GM12872 (cell line): ENCODE data around the gene OXT.

ENCODE experiments used
- TF ChIP-seq, protein P1 (sequence below): IDR thresholded peaks from 3 replicates; pipeline ENCODE4 v1.5.1; 2011; ENCODE audit warnings: low read depth, mild to moderate bottlenecking, low read length, moderate library complexity; ENCODE audit not compliant: insufficient read depth

The OXT gene

DNA sequence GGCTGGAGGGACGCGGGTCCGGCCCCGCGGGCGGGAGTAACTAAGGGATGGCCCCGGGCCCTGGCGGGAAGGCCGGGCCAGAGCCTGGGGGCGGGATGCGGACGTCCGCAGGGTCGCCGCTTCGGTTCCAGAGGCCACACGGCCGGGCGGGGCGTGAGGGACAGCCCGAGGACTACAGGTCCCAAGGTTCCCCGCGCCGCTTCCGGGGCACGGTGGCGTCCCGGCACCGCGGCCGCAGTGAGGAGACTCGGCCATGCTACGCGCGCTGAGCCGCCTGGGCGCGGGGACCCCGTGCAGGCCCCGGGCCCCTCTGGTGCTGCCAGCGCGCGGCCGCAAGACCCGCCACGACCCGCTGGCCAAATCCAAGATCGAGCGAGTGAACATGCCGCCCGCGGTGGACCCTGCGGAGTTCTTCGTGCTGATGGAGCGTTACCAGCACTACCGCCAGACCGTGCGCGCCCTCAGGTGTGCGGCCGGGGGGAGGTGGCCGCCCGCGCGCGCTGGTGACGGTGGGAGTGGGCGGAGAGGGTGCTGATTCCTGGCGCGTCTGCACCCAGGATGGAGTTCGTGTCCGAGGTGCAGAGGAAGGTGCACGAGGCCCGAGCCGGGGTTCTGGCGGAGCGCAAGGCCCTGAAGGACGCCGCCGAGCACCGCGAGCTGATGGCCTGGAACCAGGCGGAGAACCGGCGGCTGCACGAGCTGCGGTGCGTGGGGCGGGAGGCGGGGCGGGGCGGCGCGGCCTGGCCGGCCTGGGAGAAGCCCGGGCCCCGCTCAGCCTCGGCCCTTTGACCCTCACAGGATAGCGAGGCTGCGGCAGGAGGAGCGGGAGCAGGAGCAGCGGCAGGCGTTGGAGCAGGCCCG, 25.4 kb upstream of the OXT start, which contains the start of gene MRPS26:
TSS of gene MRPS26 (plus strand) at position 237 of the 861 bp plus-strand sequence. CDS start at position 254, 17 bp downstream.
- TF ChIP-seq, protein P1, sequence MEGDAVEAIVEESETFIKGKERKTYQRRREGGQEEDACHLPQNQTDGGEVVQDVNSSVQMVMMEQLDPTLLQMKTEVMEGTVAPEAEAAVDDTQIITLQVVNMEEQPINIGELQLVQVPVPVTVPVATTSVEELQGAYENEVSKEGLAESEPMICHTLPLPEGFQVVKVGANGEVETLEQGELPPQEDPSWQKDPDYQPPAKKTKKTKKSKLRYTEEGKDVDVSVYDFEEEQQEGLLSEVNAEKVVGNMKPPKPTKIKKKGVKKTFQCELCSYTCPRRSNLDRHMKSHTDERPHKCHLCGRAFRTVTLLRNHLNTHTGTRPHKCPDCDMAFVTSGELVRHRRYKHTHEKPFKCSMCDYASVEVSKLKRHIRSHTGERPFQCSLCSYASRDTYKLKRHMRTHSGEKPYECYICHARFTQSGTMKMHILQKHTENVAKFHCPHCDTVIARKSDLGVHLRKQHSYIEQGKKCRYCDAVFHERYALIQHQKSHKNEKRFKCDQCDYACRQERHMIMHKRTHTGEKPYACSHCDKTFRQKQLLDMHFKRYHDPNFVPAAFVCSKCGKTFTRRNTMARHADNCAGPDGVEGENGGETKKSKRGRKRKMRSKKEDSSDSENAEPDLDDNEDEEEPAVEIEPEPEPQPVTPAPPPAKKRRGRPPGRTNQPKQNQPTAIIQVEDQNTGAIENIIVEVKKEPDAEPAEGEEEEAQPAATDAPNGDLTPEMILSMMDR = no peak

DNA sequence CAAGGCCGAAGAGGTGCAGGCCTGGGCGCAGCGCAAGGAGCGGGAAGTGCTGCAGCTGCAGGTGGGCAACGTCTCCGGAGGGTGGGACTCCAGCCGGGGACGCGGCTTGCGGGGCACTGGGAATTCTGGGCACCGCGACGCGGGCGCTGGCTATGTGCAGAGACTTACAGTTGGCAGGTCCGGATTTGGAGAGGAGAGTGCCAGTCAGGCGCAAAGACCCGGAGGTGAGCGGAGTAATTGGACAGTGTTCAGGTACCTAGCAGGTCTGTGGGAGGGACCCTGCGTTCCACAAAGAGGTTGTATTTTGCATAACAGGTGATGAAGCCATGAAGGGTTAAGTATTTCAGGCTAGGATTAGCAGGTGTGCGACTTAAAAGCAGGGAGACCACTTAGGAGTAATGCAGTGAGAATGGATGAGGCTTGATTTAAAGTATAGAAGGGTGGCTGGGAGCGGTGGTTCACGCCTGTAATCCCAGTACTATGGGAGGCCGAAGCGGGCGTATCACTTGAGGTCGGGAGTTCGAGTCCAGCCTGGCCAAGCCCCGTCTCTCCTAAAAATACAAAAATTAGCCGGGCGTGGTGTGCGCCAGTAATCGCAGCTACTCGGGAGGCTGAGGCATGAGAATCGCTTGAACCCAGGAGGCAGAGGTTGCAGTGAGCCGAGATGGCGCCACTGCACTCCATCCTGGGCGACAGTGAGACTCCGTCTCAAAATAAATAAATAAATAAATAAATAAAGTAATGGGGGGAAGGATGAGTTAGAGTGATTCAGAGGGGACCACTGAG, 24.6 kb upstream of the OXT start:
- TF ChIP-seq, protein P1 = no peak

DNA sequence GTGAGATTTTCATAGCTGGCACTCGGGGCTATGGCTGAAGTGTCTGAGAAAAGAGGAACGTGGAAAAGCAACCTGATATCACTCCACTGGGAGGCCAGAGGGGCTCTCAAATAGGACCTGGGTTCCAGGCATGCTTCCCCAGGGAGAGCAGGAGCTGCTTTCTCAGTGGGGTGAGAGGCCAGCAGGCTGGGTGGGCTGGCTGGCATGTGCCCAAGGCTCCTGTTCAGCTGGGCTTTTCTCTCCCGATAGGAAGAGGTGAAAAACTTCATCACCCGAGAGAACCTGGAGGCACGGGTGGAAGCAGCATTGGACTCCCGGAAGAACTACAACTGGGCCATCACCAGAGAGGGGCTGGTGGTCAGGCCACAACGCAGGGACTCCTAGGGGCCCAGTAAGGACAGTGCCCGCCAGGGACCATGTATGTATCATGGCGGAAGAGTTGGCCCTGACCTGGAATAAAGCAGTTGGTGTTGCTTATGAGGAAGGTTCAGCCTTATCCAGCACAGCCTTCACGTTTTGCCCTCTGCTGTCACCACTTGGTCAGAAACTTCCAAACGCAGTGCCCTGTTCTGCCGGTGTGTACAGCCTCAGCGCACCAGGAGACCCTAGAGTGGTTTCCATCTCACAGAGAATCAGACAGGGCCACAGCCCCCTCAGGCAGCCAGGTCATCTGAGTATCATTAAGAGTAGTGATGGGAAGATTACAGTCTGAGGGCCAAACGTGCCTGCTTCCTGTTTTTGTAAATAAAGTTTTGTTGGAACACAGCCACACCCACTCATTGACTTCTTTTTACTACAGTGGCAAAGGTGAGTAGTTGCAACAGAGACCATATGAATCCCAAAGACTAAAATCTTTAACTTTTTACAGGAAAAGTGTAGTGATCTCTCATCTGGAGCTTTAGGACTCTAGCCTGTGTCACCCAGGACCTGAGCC, 23.7 kb upstream of the OXT start:
- TF ChIP-seq, protein P1 = no peak

DNA sequence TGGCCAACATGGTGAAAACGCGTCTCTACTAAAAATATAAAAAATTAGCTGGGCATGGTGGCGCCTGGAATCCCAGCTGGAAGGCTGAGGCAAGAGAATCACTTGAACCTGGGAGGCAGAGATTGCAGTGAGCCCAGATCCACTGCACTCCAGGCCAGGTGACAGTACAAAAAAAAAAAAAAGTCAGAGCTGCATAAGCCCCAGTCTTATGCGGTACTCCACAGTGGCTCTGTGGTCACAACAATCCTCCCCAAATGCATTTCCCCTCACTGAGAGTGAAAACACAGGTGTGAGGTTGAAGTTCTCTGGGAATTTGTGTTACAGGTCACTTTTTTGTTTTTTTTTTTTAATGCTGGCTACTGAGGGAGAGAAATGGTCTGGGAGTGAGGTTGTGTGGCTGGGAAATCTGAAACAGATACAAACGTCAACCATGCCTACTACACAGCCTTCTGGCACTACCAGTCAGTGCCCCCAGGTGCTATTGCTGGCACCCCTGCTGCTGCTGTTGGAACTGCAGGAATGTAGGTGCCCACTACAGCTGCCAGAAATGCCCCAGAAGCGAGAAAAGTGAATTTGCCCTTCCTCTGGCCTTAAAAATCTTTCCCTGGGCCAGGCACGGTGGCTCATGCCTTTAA, 19.9 kb upstream of the OXT start:
- TF ChIP-seq, protein P1 = peak; percentile 4; the same call in 1 of the 3 replicates

DNA sequence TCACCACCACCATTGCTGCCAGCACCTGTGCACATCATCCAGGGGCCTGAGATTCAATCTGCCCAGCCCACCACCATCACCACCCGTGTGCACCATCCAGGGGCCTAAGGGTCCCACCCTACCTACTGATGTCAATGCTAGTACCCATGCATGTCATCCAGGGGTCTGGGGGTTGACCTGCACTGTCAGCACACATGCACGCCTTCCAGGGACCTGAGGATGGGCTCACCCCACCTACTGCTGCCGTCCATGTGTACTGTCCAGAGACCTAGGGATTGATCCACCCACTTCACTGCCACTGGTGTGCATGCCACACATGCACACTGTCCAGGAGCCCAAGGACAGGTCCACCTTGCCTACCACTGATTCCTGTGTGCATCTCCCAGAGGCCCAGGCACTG, 11.9 kb upstream of the OXT start:
- TF ChIP-seq, protein P1 = no peak

DNA sequence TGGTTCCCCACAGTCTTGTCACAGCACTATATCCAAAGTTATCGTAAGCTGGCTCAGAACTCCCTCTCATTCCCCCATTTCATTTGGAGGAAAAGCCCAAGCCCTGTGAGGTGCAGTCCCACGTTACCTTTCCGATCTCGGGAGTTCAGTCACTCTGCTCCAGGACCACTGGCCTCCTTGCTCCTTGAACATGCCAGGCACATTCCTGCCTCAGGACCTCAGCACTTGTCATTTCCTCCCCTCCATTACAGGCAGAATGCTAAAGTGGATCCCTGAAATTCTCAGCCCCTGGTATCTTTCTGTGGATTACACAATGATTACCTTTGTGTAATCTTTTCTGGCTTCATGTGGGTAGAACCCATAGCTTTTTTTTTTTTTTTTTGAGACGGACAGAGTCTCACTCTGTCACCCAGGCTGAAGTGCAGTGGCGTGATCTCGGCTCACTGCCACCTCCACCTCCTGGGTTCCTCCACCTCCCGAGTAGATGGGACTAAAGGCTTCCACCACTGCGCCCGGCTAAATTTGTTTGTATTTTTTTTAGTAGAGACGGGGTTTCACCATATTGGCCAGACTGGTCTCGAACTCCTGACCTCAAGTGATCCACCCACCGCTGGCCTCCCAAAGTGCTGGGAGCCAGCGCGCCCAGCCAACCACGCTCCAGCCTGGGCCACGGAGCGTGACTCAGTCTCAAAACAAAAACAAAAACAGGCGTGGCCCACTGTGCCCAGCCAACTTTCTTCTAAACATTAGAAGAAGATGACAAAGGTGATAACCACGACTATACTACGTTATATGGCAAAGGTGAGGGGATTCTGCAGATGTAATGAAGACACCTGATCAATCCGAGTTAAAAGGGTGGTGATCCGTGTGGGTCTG, 4.0 kb upstream of the OXT start:
- TF ChIP-seq, protein P1 = no peak
